Inferior parietal cortex (tissue), 1 donor: ENCODE data around the gene CACNA1D.
"Not testable (repeated sequence)": the region's sequence is repeated elsewhere in the genome, so short reads cannot be mapped to it uniquely, and the experiment has no call there.

Experiments
- DNase-seq: peaks from one replicate; pipeline ENCODE4 v3.0.0-alpha.2; 2016; ENCODE audit errors: extremely low spot score

The CACNA1D gene

DNA sequence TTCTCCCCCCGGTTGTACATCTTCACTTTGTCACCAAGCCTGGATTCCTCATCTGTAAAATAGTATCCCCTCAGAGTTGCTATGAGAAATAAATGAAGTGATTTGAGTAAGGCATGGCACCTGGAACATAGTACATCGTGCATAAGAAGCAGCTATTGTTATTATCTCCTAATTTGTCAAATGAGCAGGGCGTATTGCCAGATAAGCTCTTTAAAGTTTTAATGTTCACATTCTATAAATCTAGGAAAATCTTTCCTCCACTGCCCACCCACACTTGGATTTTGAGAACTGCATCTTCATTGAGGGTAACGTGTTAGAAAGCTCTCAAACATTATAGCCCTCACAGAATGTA is 32.3 kb downstream of the CACNA1D start:
- DNase-seq, result no peak

DNA sequence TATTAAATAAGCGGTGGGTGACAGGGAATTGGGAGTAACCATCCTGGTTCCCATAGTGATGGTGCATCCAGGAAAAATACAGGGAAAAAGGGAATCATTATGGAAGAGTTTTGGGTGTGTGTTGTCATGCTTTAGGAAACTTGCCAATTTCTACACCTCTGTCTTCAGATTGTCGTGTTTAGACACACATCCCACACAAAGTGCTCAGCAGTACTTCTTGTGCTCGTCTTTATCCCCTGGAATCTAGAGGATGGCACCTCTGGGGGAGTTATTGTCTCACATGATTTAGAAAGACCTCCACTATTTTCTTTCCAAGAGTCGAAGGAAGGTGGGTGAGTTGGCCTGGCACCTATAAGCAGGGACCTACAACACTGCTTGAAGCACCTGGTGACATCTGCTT is 35.8 kb downstream of the CACNA1D start:
- peak; percentile 39 for DNase-seq

DNA sequence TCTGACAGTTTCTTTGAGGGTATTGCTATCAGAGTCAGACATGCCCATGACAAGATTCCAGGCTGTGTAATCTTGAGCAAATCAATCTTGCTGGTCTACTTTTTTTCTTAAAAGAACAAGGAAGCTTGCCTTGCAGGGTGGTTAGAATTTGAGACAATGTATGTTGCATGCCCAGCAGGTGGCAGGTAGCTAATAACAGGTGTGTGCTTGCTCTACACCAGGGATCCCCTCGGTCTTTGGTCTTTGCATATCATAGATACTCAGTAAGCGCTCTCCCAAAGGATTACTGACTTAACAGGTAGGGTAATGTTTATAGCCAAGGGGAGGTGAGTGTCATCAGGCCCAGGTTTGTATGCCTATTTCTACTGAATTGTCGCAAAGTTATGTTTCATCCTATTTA is 37.3 kb downstream of the CACNA1D start:
- DNase-seq, result no peak

- DNase-seq, result no peak
Observed at GRCh38 chr3:53533472-53533871, 39.1 kb downstream of the CACNA1D start.

GRCh38 chr3:53534216-53534615 is 39.8 kb downstream of the CACNA1D start:
- no peak for DNase-seq

GRCh38 chr3:53534676-53535400 is 40.4 kb downstream of the CACNA1D start:
- no peak for DNase-seq

- no peak for DNase-seq
Observed at GRCh38 chr3:53536282-53536681, 41.9 kb downstream of the CACNA1D start.

GRCh38 chr3:53544357-53544756 is 49.9 kb downstream of the CACNA1D start:
- DNase-seq, result no peak

- no peak for DNase-seq
Observed at GRCh38 chr3:53545310-53545995, 51.0 kb downstream of the CACNA1D start.

DNA sequence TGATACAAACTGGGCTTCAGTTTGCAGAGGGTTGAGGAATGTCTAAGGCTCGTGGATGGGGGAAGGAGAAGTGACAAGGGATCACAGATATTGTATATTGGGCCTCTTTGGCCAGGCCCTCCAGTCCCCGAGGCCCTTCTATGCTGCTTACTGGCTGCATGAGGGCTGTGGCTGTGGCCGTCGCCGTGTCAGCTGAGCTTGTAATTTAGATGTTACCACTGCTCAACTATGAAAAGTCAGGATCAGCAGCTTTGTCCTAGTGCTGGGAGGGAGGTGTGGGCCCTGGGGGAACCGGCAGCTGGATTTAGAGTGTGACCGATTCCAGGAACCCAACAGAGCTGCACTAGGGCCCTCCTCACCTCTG is 51.6 kb downstream of the CACNA1D start:
- DNase-seq, result no peak

DNA sequence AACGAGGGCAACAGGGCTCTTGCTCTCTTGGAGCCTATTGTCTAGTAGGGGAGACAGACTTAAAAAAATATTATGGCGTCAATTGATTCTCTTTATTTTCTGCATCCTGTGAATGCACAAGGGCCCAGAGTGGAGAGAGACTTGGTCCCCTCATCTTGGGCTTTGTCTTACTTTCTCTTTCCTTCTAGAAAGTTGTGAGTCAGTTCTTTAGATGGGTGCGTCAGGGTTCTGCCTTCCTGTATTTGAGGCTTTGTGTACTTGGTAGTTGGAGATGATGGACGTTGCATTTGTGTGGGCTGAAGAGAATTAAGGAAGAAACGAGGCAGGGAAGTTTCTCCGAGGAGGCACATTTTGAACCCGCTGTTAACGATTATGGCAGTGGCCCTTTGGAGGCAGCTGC is 52.9 kb downstream of the CACNA1D start:
- no peak for DNase-seq

DNA sequence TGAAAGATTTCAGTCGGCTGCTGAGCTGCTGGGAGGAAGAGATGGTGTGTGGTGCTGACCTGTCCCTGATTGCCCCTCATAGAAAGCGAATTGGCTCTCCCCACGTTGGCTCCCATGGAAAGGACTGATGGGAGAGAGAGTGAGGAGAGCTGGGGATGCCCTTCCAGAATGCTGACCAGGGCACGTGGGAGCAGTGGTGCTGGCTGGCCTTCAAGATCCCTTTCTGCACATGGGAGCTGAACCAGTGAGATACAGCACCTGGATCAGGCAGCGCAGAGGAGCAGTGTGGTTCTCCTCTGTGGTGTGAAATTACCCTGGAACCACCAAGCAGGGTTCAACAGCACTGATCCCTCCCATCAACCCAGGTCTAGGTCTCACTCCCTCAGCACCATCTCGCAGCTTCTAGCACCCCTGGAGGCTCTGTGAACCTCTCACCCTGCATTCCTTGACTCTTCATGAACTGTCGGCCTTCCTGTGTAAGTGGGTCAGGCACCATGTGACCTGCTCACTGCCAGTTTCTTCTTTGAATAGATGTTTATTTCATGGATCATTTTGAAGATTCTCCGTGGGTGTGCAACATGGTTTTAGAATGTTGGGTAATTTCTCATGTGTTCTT is 55.7 kb downstream of the CACNA1D start:
- no peak for DNase-seq

DNA sequence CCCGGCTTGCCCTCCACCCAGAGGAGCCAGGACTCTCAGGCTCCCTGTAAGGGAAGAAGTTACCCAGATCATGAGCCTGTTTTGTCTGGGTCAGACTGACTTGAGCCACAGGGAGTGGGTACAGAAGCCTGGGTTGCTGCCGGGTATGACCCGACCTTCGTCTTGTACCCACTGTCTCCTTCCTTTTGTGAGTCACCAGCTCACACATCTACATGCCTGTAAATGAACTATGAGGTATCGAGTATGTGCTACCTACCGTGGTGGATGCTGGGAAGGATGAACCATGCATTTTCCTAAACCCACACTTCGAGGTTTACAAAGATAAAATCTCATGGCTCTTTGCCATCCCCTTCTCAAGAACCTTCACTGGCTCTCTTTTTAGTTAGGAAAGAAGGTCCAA is 56.9 kb downstream of the CACNA1D start:
- no peak for DNase-seq

GRCh38 chr3:53552730-53553129 is 58.3 kb downstream of the CACNA1D start:
- DNase-seq, result no peak

DNA sequence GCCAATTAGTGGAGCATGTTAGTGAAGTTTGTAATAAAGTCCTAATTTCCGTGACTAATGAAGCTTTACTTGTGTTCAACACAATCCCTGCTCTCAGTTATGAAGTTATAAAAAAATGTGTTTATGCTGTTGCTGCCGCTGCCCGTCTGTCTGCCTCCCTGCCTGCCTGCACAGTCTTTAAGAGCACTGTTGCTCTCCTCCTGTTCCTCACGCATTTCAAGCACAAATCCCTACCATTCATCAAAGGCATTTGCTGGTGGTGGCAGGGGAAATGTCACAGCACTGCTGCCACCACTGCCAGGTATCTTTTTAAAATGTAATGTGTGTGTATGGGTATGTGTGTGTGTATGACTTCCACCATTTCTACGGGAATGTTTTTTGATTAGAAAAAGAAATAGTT is 58.8 kb downstream of the CACNA1D start:
- no peak for DNase-seq

DNA sequence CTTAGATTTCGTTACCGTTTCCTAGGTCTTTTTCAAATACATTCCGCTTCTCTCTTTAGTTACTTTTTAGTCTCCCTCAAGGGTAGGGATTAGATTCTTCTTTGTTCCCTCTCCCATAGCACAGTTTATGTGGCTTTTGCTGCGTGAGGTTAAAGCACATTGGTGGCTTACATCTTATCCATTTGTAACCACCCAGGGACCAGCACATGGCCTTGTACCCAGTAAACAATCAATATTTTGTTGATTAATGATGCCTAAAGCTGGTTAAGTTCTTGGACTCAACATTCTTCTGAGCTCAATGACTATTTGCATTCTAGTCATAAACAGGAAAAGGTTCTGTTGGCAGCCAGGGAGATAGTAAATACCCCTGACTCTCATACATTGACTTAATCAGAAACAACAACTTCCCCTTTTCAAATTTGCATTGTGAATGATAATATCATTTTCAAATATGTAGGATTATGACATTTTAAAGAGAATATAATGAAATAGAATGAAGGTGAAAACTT is 60.2 kb downstream of the CACNA1D start:
- no peak for DNase-seq

- no peak for DNase-seq
Observed at GRCh38 chr3:53555068-53555588, 60.7 kb downstream of the CACNA1D start.

- DNase-seq, result no peak
Observed at GRCh38 chr3:53566461-53567145, 72.2 kb downstream of the CACNA1D start.

GRCh38 chr3:53570081-53570480 is 75.7 kb downstream of the CACNA1D start:
- DNase-seq, result no peak

DNA sequence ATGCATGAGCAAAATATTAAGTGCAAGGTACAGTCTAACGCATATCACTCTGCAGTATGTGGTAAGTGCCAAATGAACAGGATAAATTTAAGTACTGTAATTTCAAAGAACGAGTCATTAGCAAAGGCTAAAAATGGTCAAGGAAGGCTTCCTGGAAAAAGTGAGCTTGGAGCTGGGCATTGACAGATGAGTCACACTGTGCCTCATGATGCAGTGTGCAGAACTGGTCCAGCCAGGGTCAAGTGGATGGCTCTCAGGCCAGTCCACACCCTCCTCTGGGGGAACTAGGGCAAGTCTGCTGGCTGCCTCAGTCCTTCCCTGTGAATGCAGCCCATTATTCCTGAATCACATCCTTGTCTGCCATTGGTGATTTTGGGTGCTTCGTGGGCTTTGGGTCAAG is 76.3 kb downstream of the CACNA1D start:
- no peak for DNase-seq

DNA sequence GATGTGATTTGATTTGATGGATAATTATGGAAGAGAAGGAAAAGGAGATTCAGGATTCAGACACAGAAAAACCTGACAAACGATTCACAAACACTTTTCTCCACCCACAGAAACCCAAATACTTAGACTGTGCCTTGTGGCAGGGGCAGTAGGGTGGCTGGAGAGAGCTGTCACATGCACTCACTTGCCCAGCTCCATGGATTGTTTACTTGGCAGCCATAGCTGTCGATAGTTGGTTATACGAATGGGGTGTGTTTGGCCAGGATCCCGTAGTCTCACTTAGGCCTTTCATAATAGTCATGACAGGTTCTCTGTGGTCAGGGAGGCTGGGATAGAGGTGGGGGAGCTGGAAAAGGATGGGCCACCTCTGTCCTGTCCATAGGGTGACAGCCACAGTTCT is 76.9 kb downstream of the CACNA1D start:
- no peak for DNase-seq

GRCh38 chr3:53572184-53572583 is 77.8 kb downstream of the CACNA1D start:
- DNase-seq, result not testable (repeated sequence)
